Spleen (tissue), 7 donors: ENCODE measurements around the gene NKG7.

Source experiments
- CTCF ChIP-seq, 11 experiments: fragments of 200-600 bp in 7 of 11; fragments of 450-650 bp in 4 of 11; sonication (generic) in 4 of 11; IDR thresholded peaks in 8 of 11; conservative IDR thresholded peaks in 3 of 11; 1 replicate in 7 of 11; 2 replicates in 4 of 11; pipeline versions ENCODE4 v1.4.0 to v1.8.0; 2016 to 2021; ENCODE audit warnings: antibody characterized with exemption in 11 of 11, inconsistent platforms in 4 of 11, mild to moderate bottlenecking in 1 of 11
- POLR2A ChIP-seq, 3 donors: fragments of 450-650 bp; IDR thresholded peaks; one replicate each; pipeline ENCODE4 v1.5.1; 2017; ENCODE audit warnings: antibody characterized with exemption in 3 of 3, mild to moderate bottlenecking in 1 of 3
- donor health status: DM: no; HTN: no; CAD: no; lungs with moderate emphysema.
- donor health status: DM: no; HTN: no; CAD: no.
- donor health status: DM: no; HTN: no; CAD: no.

GRCh38 chr19:51339687-51340656, 32.5 kb downstream of the NKG7 start:
- peak in 6 of 11 experiments; percentile 6 to 48 (median 41) for TF ChIP-seq CTCF (IDR thresholded peaks at IDR 0.05 in 8 of 11, conservative IDR thresholded peaks at IDR 0.05 in 3 of 11)
- TF ChIP-seq POLR2A (IDR thresholded peaks at IDR 0.05), result peak in 1 of 3 donors; percentile 23
